Measurements from ENCODE around the gene MBD3. TPM values are rescaled to one million over a fixed set of nuclear protein-coding genes. Genes with fewer than 3 reads are reported as not detected.

The MBD3 gene
- total RNA-seq, 4 donors from 2014 or later: 61.4 to 121 (median 68.7) TPM

DNA sequence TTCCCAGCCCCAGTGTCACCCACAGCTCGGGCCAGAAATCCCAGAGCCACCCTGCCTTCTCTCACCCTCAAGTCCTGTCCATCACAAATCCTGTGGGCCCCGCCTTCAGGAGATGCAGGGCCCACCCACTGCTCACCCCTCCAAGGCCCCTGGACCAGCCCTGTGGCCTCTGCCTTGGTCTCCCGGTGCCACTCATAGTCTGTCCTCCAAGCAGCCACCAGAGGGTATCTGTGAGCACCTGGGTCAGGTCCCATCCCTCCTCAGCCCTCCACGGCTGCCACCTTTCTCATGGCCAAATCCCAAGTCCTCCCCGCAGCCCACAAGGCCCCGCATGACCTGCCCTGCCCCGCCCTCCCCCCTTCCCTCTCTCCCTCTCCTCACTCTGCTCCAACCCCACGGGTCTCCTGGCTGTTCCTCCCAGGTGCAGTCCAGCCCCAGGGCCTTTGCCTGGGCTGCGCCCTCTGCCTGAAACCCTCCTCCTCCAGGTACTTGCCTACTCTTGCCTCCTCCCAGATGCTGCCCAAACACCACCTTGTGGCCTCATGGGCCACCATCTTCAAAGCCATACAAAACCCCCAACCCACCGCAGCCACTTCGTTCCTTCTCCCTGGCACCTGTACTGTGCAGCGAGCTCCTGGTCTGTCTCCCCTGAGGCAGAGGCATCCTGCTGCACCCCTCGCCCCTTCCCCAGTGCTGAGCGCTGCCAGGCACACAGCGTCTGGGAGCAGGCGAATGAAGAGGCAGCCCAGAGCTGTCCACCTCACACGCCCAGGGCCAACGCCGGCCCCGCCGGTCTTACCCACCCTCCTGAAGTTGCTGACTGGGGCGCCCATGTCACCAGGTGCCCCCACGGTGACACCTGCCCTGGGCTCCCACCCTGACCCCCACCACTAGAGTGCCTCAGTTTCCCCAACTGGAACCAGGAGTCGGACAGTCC is 25.8 kb upstream of the MBD3 start:
- peak; percentile 60 for DNase-seq
- Histone ChIP-seq H3K36me3 (peaks cover 0 to 21% (median 10%) of the 10 kb centered on the region in 4 donors), H3K27ac (peak overlapping the region in 2 of 4 donors; percentile 49 to 58), H3K27me3 (no peaks in the 10 kb centered on the region), H3K4me1 (no peaks in the 10 kb centered on the region), H3K4me3 (no peak overlapping the region), H3K9me3 (no peaks in the 10 kb centered on the region)
- intact Hi-C loops (cut with DNase I; ENCODE audit: low total_unique reads) (no loop called here), in situ Hi-C loops (cut with MboI; ENCODE audit: low pct_ligation_motif_present in 1 of 4, low pct_unique_long_range_greater_than_20kb in 1 of 4, low sequenced_read_pairs in 3 of 4) (no loop called here)
- TF ChIP-seq, protein P1, sequence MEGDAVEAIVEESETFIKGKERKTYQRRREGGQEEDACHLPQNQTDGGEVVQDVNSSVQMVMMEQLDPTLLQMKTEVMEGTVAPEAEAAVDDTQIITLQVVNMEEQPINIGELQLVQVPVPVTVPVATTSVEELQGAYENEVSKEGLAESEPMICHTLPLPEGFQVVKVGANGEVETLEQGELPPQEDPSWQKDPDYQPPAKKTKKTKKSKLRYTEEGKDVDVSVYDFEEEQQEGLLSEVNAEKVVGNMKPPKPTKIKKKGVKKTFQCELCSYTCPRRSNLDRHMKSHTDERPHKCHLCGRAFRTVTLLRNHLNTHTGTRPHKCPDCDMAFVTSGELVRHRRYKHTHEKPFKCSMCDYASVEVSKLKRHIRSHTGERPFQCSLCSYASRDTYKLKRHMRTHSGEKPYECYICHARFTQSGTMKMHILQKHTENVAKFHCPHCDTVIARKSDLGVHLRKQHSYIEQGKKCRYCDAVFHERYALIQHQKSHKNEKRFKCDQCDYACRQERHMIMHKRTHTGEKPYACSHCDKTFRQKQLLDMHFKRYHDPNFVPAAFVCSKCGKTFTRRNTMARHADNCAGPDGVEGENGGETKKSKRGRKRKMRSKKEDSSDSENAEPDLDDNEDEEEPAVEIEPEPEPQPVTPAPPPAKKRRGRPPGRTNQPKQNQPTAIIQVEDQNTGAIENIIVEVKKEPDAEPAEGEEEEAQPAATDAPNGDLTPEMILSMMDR (IDR thresholded peaks at IDR 0.05): peak; percentile 36 to 60 (median 45)
- no peak for TF ChIP-seq EP300 (IDR thresholded peaks at IDR 0.05; ENCODE audit: low read depth)
- WGBS, 2 donors (ENCODE audit: low coverage in 1 of 2): 81% methylated on average over 24 of the region's 24 CpGs; no CpG with 5 or more reads in 1 of the 2 donors

DNA sequence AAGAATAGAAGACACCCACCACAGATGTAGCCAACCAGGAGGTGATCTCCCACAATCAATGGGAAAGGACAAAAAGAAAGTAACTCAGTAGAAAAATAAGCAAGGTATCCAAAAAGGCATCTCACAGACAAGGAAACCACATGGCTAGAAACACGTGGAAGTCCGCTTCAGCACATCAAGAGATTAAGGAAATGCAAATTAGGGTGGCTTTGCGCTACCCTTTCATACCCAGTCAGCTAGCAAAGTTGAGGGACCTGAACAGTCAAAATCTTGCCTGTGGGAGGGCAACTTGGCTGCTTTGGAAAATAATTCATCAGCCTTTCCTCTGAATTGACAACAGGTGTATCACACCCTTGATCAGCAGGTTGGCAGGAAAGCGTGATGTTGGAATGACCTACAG is 24.2 kb upstream of the MBD3 start:
- intact Hi-C loops (cut with DNase I; ENCODE audit: low total_unique reads) (loop anchor here (1.0 kb wide), 1 partner anchor 48 kb away; no protein-coding TSS in a partner anchor), in situ Hi-C loops (cut with MboI; ENCODE audit: low pct_ligation_motif_present in 1 of 4, low pct_unique_long_range_greater_than_20kb in 1 of 4, low sequenced_read_pairs in 3 of 4) (no loop called here)
- no peak for DNase-seq
- Histone ChIP-seq H3K27me3 (no peaks in the 10 kb centered on the region), H3K9me3 (no peaks in the 10 kb centered on the region), H3K4me3 (no peak overlapping the region), H3K4me1 (no peaks in the 10 kb centered on the region), H3K27ac (peak overlapping the region in 3 of 4 donors; percentile 16 to 58 (median 49)), H3K36me3 (peaks cover 0 to 21% (median 10%) of the 10 kb centered on the region in 4 donors)
- 58 to 75% methylated on average over 3 to 4 of the region's 4 CpGs for WGBS, 2 donors (ENCODE audit: low coverage in 1 of 2)
- TF ChIP-seq POLR2AphosphoS5 (IDR thresholded peaks at IDR 0.05) (no peak), EP300 (IDR thresholded peaks at IDR 0.05; ENCODE audit: low read depth) (no peak), POLR2A (IDR thresholded peaks at IDR 0.05) (no peak)
- TF ChIP-seq, protein P1 (IDR thresholded peaks at IDR 0.05): no peak

DNA sequence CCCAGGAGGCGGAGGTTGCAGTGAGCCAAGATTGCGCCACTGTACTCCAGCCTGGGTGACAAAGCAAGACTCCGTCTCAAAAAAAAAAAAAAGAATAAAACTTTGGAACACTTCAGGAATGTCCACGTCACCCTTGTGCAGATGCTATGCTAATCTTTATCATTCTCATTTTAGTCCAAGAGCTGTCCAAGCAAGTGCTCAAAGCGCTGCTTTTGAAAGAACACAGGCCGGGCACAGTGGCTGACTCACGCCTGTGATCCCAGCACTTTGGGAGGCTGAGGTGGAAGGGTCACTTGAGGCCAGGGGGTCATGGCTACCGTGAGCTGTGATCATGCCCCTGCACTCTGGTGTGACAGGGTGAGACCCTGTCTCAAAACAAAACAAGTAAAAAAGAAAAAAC is 23.7 kb upstream of the MBD3 start:
- no peaks in the 10 kb centered on the region for H3K4me1 ChIP-seq
- H3K36me3 ChIP-seq: peaks cover 0 to 26% (median 10%) of the 10 kb centered on the region in 4 donors
- intact Hi-C loops (cut with DNase I; ENCODE audit: low total_unique reads) (loop anchor here (1.0 kb wide), 1 partner anchor 47 kb away; no protein-coding TSS in a partner anchor), in situ Hi-C loops (cut with MboI; ENCODE audit: low pct_ligation_motif_present in 1 of 4, low pct_unique_long_range_greater_than_20kb in 1 of 4, low sequenced_read_pairs in 3 of 4) (no loop called here)
- TF ChIP-seq, protein P1 (IDR thresholded peaks at IDR 0.05): no peak
- peak in 2 of 3 donors; percentile 43 to 69 for TF ChIP-seq POLR2AphosphoS5 (IDR thresholded peaks at IDR 0.05)
- 63 to 83% methylated on average over 3 to 8 of the region's 8 CpGs for WGBS, 2 donors (ENCODE audit: low coverage in 1 of 2)
- H3K27me3 ChIP-seq: no peaks in the 10 kb centered on the region
- no peak overlapping the region for H3K4me3 ChIP-seq
- H3K9me3 ChIP-seq: no peaks in the 10 kb centered on the region
- DNase-seq: no peak
- peak overlapping the region in 3 of 4 donors; percentile 16 to 58 (median 49) for H3K27ac ChIP-seq

DNA sequence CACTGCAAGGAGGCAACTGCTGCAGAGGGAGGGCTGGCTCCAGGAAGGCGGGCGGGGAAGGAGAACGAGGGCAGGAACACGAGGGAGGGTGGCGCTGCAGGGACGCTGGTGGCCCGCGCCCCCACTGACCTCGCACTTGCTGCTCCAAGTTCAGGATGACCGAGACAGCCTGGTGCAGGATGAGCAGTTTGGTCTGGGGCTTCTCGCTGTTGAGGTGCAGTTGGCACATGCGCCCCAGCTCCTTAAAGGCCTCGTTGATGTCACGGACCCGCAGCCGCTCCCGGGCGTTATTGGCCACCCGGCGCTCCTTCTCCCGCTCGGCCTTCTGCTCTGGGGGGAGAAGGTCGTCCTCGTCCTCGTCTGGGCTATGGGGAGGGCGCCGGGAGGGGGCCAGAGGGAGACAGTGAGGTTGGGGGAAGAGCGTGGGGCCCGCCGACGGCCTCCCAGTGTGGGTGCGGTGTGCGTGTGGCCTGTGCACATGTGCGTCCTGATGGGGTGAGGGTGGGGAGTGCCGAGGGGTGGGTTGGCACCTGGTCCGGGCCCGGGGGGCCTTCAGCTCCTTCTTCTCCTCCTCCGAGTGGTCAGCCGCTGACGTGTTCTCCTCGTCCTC is 22.6 kb upstream of the MBD3 start:
- Histone ChIP-seq H3K36me3 (peaks cover 0 to 30% (median 10%) of the 10 kb centered on the region in 4 donors), H3K27ac (peak overlapping the region in 1 of 4 donors; percentile 22), H3K4me1 (no peaks in the 10 kb centered on the region), H3K27me3 (no peaks in the 10 kb centered on the region), H3K9me3 (no peaks in the 10 kb centered on the region), H3K4me3 (no peak overlapping the region)
- intact Hi-C loops (cut with DNase I; ENCODE audit: low total_unique reads): no loop called here
- TF ChIP-seq, protein P1 (IDR thresholded peaks at IDR 0.05): no peak
- no peak for TF ChIP-seq POLR2A (IDR thresholded peaks at IDR 0.05)
- TF ChIP-seq EP300 (IDR thresholded peaks at IDR 0.05; ENCODE audit: low read depth): no peak
- TF ChIP-seq POLR2AphosphoS5 (IDR thresholded peaks at IDR 0.05): no peak
- WGBS, 2 donors (ENCODE audit: low coverage in 1 of 2): 80 to 94% methylated on average over 4 to 33 of the region's 41 CpGs
- in situ Hi-C loops (cut with MboI; ENCODE audit: low pct_ligation_motif_present in 1 of 4, low pct_unique_long_range_greater_than_20kb in 1 of 4, low sequenced_read_pairs in 3 of 4): no loop called here
- no peak for DNase-seq

Measured in transverse colon (tissue), 4 donors.